Mucosa of descending colon (tissue), 3 donors: ENCODE results near the gene MORN3. TPM values are rescaled to one million over a fixed set of nuclear protein-coding genes. Genes with fewer than 3 reads are reported as not detected.

ENCODE experiments used
- ATAC-seq: fragments of 200-7000 bp; cut with Tn5 transposase; one replicate; pipeline ENCODE4 v1.9.1; 2020; ENCODE audit warnings: mild to moderate bottlenecking, moderate library complexity
- DNase-seq, 3 donors: peaks; one replicate each; pipeline ENCODE4 v3.0.0-alpha.2; 2020
- H3K36me3 ChIP-seq: fragments of 200-600 bp; one replicate; pipeline ENCODE4 v1.8.0; 2021; ENCODE audit warnings: low read depth, mild to moderate bottlenecking
- H3K4me1 ChIP-seq: fragments of 200-600 bp; one replicate; pipeline ENCODE4 v1.8.0; 2021; ENCODE audit warnings: low read depth, mild to moderate bottlenecking
- H3K4me3 ChIP-seq: fragments of 200-600 bp; one replicate; pipeline ENCODE4 v1.8.0; 2021; ENCODE audit warnings: mild to moderate bottlenecking
- H3K9me3 ChIP-seq: fragments of 200-600 bp; one replicate; pipeline ENCODE4 v1.8.0; 2021; ENCODE audit warnings: mild to moderate bottlenecking
- intact Hi-C, 2 donors: fragments of 100-400 bp; cut with DNase I in 1 of 2; cut with micrococcal nuclease in 1 of 2; formaldehyde crosslinking; loops; one replicate each; pipeline versions ENCODE4 v1.11.0 to v1.11.1; 2022; cut with DNase I, micrococcal nuclease
- total RNA-seq, 3 donors: library from RNA; stranded (reverse); fragmentation: NEBNext Ultra II Directional in 2 of 3; extraction: Animal tissue kit (Norgen Biotek cat#: 25700) in 2 of 3; gene quantifications; one replicate each; pipeline versions ENCODE4 v1.2.1 to v1.2.4, GENCODE V29; 2021 to 2023
- TF ChIP-seq, protein P1 (sequence below): fragments of 200-600 bp; IDR thresholded peaks from one replicate; pipeline ENCODE4 v1.8.0; 2022; ENCODE audit warnings: antibody characterized with exemption, mild to moderate bottlenecking
- donor health status: DM: no; HTN: no; CAD: no; lungs with moderate emphysema.
- donor health status: DM: no; HTN: no; CAD: no.
- donor health status: DM: no; HTN: yes; CAD: no.

The MORN3 gene
- total RNA-seq, 3 donors from 2014 or later: 0.17 to 0.35 (median 0.22) TPM

DNA sequence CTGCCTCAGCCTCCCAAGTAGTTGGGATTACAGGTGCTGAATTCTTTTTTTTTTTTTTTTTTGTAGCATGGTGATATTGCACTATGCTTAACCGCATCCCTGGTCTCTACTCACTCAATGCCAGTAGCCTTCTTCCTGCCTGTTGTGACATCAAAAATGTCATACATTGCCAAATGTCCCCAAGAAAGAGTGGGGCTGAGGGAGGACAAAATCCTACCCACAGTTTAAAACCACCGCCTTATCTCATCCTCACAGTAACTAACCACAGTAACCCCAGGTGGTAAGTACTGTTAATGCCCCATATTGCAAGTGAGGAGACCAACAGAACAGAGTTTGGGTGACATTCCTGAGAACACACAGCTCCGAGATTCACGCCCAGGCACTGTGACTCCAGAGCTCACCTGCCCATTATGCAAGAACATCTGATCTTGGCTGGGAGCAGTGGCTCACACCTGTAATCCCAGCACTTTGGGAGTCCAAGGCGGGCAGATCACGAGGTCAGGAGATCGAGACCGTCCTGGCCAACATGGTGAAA, 19.6 kb downstream of the MORN3 start:
- H3K36me3 ChIP-seq: no peaks in the 10 kb centered on the region
- no peaks in the 10 kb centered on the region for H3K9me3 ChIP-seq
- DNase-seq (no peak), ATAC-seq (no peak)
- TF ChIP-seq, protein P1, sequence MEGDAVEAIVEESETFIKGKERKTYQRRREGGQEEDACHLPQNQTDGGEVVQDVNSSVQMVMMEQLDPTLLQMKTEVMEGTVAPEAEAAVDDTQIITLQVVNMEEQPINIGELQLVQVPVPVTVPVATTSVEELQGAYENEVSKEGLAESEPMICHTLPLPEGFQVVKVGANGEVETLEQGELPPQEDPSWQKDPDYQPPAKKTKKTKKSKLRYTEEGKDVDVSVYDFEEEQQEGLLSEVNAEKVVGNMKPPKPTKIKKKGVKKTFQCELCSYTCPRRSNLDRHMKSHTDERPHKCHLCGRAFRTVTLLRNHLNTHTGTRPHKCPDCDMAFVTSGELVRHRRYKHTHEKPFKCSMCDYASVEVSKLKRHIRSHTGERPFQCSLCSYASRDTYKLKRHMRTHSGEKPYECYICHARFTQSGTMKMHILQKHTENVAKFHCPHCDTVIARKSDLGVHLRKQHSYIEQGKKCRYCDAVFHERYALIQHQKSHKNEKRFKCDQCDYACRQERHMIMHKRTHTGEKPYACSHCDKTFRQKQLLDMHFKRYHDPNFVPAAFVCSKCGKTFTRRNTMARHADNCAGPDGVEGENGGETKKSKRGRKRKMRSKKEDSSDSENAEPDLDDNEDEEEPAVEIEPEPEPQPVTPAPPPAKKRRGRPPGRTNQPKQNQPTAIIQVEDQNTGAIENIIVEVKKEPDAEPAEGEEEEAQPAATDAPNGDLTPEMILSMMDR: no peak
- intact Hi-C loops: no loop called here
- no peak overlapping the region for H3K4me3 ChIP-seq
- no peaks in the 10 kb centered on the region for H3K4me1 ChIP-seq

DNA sequence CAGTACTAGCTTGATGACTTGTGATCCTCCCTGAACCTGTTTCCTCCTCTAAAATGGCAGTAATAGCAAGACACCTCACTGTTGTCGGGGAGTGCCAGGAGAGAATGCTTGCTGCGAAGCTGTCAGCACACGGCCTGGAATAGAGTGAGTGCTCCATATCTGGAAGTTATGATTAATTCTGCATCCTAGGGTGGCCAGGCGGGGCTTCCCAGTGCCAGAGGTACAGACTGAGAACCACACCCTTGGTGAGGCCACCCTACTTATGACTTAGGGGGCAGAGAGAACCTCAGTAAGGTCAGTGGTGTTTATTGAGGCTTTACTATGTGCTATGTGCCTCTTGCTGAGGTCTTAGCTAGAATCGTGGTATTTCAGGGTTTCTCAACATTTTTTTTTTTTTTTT, 20.1 kb downstream of the MORN3 start:
- no peaks in the 10 kb centered on the region for H3K9me3 ChIP-seq
- TF ChIP-seq, protein P1: no peak
- no peaks in the 10 kb centered on the region for H3K4me1 ChIP-seq
- ATAC-seq: no peak
- intact Hi-C loops: no loop called here
- no peak for DNase-seq
- H3K36me3 ChIP-seq: no peaks in the 10 kb centered on the region
- no peak overlapping the region for H3K4me3 ChIP-seq

DNA sequence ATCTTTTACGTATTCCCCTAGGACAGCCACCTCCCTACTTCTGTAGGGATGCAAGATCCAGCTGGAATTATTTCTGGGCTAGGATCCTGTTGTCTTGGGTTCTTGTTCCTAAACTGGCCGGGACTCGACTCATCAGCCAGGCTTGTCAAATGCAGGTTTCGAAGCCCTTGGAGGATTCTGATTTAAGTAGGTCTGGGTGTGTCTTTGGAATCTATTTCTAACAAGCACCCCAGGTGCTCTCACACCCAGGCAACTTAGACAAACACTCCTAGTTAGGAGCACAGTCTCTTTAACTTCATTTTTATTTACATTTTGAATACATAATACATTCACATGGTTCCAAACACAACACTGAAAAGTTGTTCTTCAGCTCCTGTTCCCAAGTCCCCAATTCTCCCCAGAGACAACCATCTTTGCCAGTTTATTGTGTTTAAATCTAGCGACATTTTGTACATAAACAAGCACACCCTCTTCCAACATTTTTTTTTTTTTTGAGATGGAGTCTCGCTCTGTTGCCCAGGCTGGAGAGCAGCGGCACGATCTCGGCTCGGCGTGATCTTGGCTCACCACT, 20.9 kb downstream of the MORN3 start:
- Histone ChIP-seq H3K4me3 (no peak overlapping the region), H3K9me3 (no peaks in the 10 kb centered on the region), H3K36me3 (no peaks in the 10 kb centered on the region), H3K4me1 (no peaks in the 10 kb centered on the region)
- TF ChIP-seq, protein P1: no peak
- ATAC-seq (no peak), DNase-seq (no peak)
- intact Hi-C loops: no loop called here

DNA sequence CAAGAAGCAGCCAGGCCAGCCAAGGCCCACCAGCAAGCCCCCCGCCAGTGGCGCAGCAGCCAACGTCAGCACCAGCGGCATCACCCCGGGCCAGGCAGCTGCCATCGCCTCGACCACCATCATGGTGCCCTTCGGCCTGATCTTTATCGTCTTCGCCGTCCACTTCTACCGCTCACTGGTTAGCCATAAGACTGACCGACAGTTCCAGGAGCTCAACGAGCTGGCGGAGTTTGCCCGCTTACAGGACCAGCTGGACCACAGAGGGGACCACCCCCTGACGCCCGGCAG, 28.2 kb downstream of the MORN3 start:
- intact Hi-C loops: no loop called here
- H3K36me3 ChIP-seq: no peaks in the 10 kb centered on the region
- TF ChIP-seq, protein P1: no peak
- ATAC-seq: no peak
- H3K4me3 ChIP-seq: no peak overlapping the region
- H3K9me3 ChIP-seq: no peaks in the 10 kb centered on the region
- no peak for DNase-seq
- H3K4me1 ChIP-seq: no peaks in the 10 kb centered on the region

DNA sequence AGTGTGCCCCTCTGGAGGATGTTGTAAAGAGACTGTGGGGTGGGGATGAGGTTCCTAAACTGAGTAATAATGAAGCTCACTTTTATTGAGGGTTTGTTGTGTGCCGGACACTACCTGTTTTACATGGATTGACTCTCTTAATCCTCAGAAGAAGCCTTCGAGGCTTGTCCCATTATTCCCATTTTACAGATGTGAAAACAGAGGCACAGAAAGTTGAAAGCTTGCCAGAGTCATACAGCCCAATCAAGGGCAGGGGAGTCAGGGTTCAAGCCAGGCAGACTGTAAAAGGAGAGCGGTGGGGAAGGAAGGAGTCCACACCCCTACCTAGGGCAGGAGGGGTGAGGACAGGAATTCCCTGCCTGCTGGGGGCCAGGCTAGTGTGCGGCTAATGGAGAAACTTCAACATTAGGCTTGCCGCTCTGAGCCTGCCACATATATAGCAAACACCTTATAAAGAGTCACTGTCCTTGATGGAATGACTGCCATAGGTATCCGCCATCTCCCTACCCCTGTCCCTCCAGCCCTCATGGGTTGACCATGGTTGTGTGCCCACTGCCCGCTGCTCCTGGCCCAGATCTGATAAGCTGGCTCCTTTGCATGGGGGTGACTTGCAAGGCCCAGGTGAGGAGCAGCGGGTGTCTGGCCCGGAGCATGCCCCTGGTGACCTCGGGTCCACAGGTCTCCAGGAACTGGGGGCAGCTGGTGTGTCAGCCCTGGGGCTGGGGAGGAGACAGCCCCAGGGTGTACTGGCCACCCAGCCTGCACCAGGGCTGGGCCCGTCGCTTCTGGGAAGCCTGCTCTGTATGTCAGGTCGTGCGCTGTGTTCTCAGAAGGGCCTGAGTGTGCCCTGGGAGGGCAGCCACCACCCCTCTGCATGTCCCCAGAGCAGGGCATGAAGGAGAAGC, 30.9 kb downstream of the MORN3 start:
- Histone ChIP-seq H3K36me3 (no peaks in the 10 kb centered on the region), H3K4me3 (no peak overlapping the region), H3K9me3 (no peaks in the 10 kb centered on the region), H3K4me1 (no peaks in the 10 kb centered on the region)
- TF ChIP-seq, protein P1: no peak
- DNase-seq (no peak), ATAC-seq (no peak)
- intact Hi-C loops: no loop called here
